Transverse colon (tissue), 4 donors: ENCODE results near the gene ARHGAP8. TPM values are rescaled to one million over a fixed set of nuclear protein-coding genes. Genes with fewer than 3 reads are reported as not detected.

Experiments used
- DNase-seq: peaks from one replicate; pipeline ENCODE4 v3.0.0-alpha.2; 2019
- H3K27ac ChIP-seq, 4 donors: fragments of 200-600 bp; sonication (generic); 2 replicates each; pipeline ENCODE4 v1.5.1; 2016 to 2018; ENCODE audit warnings: inconsistent platforms in 4 of 4
- H3K27me3 ChIP-seq: fragments of 200-600 bp; sonication (generic); 2 replicates; pipeline ENCODE4 v1.5.1; 2017; ENCODE audit warnings: inconsistent platforms
- H3K36me3 ChIP-seq, 4 donors: fragments of 200-600 bp; sonication (generic); 2 replicates each; pipeline ENCODE4 v1.5.1; 2017 to 2019; ENCODE audit warnings: inconsistent platforms in 4 of 4
- H3K4me1 ChIP-seq, 4 donors: fragments of 200-600 bp; sonication (generic); 2 replicates each; pipeline ENCODE4 v1.5.1; 2017 to 2020; ENCODE audit warnings: inconsistent platforms in 4 of 4
- H3K4me3 ChIP-seq, 4 donors: fragments of 200-600 bp; sonication (generic); 1 replicate in 1 of 4; 2 replicates in 3 of 4; pipeline versions ENCODE4 v1.5.1 to v1.6.1; 2017 to 2019; ENCODE audit warnings: inconsistent platforms in 4 of 4
- H3K9me3 ChIP-seq, 2 donors: fragments of 200-600 bp; sonication (generic); 2 replicates each; pipeline ENCODE4 v1.5.1; 2017 to 2019; ENCODE audit warnings: inconsistent platforms in 2 of 2
- CTCF ChIP-seq, 5 experiments: fragments of 200-600 bp in 3 of 5; fragments of 450-650 bp in 2 of 5; sonication (generic) in 3 of 5; IDR thresholded peaks; 1 replicate in 2 of 5; 2 replicates in 3 of 5; pipeline ENCODE4 v1.5.1; 2016 to 2017; ENCODE audit warnings: antibody characterized with exemption in 5 of 5, inconsistent platforms in 3 of 5, mild to moderate bottlenecking in 2 of 5, moderate library complexity in 1 of 5
- EP300 ChIP-seq: sonication (generic); formaldehyde crosslinking; IDR thresholded peaks from one replicate; pipeline ENCODE4 v1.6.1; 2017; ENCODE audit warnings: antibody characterized with exemption, low read depth
- POLR2A ChIP-seq: fragments of 450-650 bp; IDR thresholded peaks from one replicate; pipeline ENCODE4 v1.6.1; 2016; ENCODE audit warnings: antibody characterized with exemption, mild to moderate bottlenecking, moderate library complexity
- POLR2AphosphoS5 ChIP-seq, 3 donors: sonication (generic); formaldehyde crosslinking; IDR thresholded peaks; one replicate each; pipeline ENCODE4 v1.6.1; 2016; ENCODE audit warnings: antibody characterized with exemption in 3 of 3
- WGBS, 2 donors: methylation state at CpG; one replicate each; pipeline ENCODE4 v1.1.5; 2018; ENCODE audit warnings: low coverage in 1 of 2; 5-methylcytosine and 5-hydroxymethylcytosine counted together
- in situ Hi-C, 4 donors: fragments of 200-750 bp; cut with MboI; loops; one replicate each; pipeline versions ENCODE4 v1.15.0 to v1.15.1; 2017; ENCODE audit warnings: low sequenced_read_pairs in 3 of 4, low pct_ligation_motif_present in 1 of 4, low pct_unique_long_range_greater_than_20kb in 1 of 4
- intact Hi-C: fragments of 100-400 bp; cut with DNase I; formaldehyde crosslinking; loops from one replicate; pipeline ENCODE4 v1.15.1; 2023; ENCODE audit warnings: low total_unique reads
- total RNA-seq, 4 donors: library from RNA; depleted of rRNA; stranded (reverse); fragments of >200 nt; gene quantifications; one replicate each; pipeline ENCODE4 v1.1.0, GENCODE V29; 2016

ARHGAP8 gene
- total RNA-seq, 4 donors from 2014 or later: 28.6 to 51.5 (median 31.5) TPM

- no peaks in the 10 kb centered on the region for H3K27me3 ChIP-seq
- intact Hi-C loops (no loop called here), in situ Hi-C loops (no loop called here)
- WGBS, 2 donors: 40 to 83% methylated on average over 2 to 8 of the region's 8 CpGs
- H3K4me1 ChIP-seq: peaks cover 19 to 49% (median 36%) of the 10 kb centered on the region in 4 donors
- H3K9me3 ChIP-seq: no peaks in the 10 kb centered on the region
- DNase-seq: no peak
- H3K36me3 ChIP-seq: no peaks in the 10 kb centered on the region
- TF ChIP-seq POLR2AphosphoS5 (IDR thresholded peaks at IDR 0.05) (no peak), CTCF (IDR thresholded peaks at IDR 0.05) (no peak), EP300 (no peak), POLR2A (no peak)
- H3K27ac ChIP-seq: no peak overlapping the region
- no peak overlapping the region for H3K4me3 ChIP-seq
Measured at GRCh38 chr22:44706488-44706887, 45.9 kb upstream of the ARHGAP8 start.

GRCh38 chr22:44707178-44707577 lies 45.2 kb upstream of the ARHGAP8 start:
- no peaks in the 10 kb centered on the region for H3K36me3 ChIP-seq
- H3K27ac ChIP-seq: no peak overlapping the region
- intact Hi-C loops: no loop called here
- peaks cover 17 to 53% (median 38%) of the 10 kb centered on the region in 4 donors for H3K4me1 ChIP-seq
- H3K27me3 ChIP-seq: no peaks in the 10 kb centered on the region
- TF ChIP-seq POLR2A: no peak
- no peak for TF ChIP-seq POLR2AphosphoS5 (IDR thresholded peaks at IDR 0.05)
- TF ChIP-seq EP300: no peak
- TF ChIP-seq CTCF (IDR thresholded peaks at IDR 0.05): no peak
- in situ Hi-C loops: no loop called here
- DNase-seq: no peak
- H3K9me3 ChIP-seq: no peaks in the 10 kb centered on the region
- 50 to 61% methylated on average over 2 to 4 of the region's 10 CpGs for WGBS, 2 donors
- no peak overlapping the region for H3K4me3 ChIP-seq

- DNase-seq: no peak
- in situ Hi-C loops (no loop called here), intact Hi-C loops (no loop called here)
- Histone ChIP-seq H3K27ac (no peak overlapping the region), H3K36me3 (no peaks in the 10 kb centered on the region), H3K27me3 (no peaks in the 10 kb centered on the region), H3K4me1 (peaks cover 17 to 55% (median 34%) of the 10 kb centered on the region in 4 donors), H3K4me3 (no peak overlapping the region), H3K9me3 (no peaks in the 10 kb centered on the region)
- WGBS, 2 donors: 95 to 100% methylated on average over 3 to 11 of the region's 11 CpGs
- TF ChIP-seq EP300 (no peak), POLR2AphosphoS5 (IDR thresholded peaks at IDR 0.05) (no peak), CTCF (IDR thresholded peaks at IDR 0.05) (no peak), POLR2A (no peak)
Measured at GRCh38 chr22:44707752-44708151, 44.6 kb upstream of the ARHGAP8 start.

GRCh38 chr22:44709881-44710392 lies 42.4 kb upstream of the ARHGAP8 start:
- Histone ChIP-seq H3K36me3 (no peaks in the 10 kb centered on the region), H3K4me3 (no peak overlapping the region), H3K27me3 (no peaks in the 10 kb centered on the region), H3K27ac (peak overlapping the region; percentile 72 to 80 (median 75)), H3K4me1 (peaks cover 17 to 49% (median 32%) of the 10 kb centered on the region in 4 donors), H3K9me3 (no peaks in the 10 kb centered on the region)
- TF ChIP-seq POLR2A (no peak), EP300 (no peak), CTCF (IDR thresholded peaks at IDR 0.05) (no peak)
- DNase-seq: no peak
- WGBS, 2 donors: 65% methylated on average over 11 of the region's 12 CpGs; no CpG with 5 or more reads in 1 of the 2 donors
- in situ Hi-C loops: no loop called here
- intact Hi-C loops: no loop called here
